ENCODE data around the gene TPI1.
A peak's percentile ranks its signal among the peaks of the same experiment; 100 is the strongest.
"Not testable (repeated sequence)": the region's sequence is repeated elsewhere in the genome, so short reads cannot be mapped to it uniquely, and the experiment has no call there.

TPI1 gene

DNA sequence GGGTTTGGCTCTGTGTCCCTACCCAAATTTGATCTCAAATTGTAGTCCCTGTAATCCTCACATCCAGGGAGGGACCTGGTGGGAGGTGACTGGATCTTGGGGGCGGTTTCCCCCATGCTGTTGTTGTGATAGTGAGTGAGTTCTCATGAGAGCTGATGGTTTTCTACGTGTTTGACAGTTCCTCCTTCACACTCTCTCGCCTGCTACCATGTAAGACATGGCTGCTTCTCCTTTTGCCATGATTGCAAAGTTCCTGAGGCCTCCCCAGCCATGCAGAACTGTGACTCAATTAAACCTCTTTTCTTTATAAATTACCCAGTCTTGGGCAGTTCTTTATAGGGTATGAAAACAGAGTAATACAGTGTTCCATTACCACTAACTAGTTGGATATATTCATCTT lies 27.0 kb downstream of the TPI1 start:
- DNase-seq, result no peak

DNA sequence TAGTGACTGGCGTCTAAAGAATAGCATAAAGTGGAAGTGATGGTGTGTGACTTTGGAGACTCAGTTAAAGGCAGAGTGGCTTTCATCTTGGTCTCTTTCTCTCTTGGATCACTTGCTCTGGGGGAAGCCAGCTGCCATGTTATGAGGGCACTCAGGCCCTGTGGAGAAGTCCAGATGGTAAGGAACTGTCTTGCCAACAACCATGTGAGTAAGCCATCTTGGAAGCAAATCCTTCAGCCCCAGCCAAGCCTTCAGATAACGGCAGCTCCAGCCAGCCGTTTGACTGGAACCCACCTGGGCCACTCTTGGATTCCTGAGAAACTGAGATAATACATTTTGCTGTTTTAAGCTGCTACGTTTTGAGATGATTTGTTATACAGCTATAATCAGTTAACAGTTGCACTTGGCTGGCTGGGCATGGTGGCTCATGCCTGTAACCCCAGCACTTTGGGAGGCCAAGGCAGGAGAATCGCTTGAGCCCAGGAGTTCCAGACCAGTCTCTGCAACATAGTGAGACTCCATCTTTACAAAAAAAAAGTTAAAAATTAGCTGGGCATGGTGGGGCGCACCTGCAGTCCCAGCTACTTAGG lies 29.6 kb downstream of the TPI1 start:
- no peak for DNase-seq

DNA sequence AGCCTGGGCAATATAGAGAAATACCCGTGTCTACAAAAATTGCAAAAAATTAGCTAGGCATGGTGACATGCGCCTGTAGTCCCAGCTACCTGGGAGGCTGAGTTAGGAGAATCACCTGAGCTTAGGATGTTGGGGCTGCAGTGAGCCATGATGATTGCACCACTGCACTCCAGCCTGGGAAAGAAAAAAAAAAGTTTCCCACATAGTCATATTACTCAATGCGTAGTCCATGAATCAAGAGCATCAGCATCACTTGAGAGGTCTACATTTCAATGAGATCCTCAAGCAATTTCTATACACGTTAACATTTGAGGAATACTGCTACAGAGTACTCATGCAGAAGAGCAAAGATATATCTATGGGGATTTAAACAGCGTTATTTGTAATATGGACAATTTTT lies 32.1 kb downstream of the TPI1 start:
- no peak for DNase-seq

DNA sequence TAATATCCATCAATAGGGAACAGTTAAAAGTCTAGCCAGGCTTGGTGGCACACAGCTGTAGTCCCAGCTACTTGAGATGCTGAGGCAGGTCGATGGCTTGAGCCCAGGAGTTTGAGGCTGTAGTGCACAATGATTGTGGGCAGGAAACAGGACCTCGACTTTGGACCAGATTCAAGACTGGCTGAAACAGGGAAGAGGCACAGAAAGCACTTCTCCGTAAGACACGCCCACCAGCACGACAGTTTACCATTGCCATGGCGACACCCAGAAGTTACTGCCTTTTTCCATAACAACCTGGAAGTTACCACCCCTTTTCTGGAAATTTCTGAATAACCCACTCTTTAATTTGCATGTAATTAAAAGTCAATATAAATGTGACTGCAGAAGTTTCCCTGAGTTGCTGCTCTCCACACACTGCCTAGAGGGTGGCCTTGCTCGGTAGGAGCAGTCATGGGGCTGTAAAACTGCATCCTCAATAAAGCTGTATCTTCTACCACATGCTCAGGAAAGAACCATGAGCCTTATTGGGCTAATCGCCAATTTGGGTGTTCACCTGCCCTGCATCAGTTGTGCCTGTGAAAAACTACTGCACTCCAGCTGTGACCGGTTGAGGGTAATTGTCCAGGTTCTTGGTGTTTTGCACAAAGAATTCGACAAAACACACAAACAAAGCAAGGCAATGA lies 32.6 kb downstream of the TPI1 start:
- DNase-seq, result no peak

DNA sequence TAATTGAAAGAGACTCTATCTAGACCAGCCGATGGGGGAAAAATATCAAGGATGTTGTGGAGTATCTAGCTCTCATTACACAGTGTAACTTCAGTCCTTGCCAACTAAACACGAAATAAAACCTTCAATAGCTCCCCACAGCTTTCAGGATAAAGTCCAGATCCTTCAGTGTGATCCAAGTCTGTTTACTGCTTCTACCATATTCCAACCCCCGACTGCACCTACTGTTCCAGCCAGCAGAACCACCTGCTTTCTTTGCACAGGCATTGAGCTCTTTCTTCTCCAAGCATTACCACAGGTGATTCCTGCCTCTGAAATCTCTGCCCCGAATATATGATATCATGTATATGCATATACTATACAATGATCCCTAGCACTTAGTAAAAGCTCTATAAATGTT lies 35.1 kb downstream of the TPI1 start:
- no peak for DNase-seq

DNA sequence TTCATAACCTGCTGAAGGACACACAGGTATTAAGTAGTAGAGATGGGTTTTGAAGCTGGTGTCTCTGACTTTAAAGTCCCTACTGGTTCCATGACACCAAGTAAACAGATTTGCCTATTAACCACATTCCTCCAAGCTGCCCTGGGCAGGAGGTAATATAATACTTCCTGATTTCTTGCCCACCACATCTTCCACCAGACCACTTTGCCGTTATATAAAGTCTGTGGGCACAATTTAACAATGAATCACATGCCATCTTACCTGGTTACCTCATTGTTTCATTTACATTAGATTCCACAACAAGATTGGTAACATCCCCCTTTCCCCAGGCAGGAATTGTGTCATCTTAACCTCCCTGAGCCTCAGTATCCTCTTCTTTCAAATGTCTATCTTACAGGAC lies 36.4 kb downstream of the TPI1 start:
- no peak for DNase-seq

DNA sequence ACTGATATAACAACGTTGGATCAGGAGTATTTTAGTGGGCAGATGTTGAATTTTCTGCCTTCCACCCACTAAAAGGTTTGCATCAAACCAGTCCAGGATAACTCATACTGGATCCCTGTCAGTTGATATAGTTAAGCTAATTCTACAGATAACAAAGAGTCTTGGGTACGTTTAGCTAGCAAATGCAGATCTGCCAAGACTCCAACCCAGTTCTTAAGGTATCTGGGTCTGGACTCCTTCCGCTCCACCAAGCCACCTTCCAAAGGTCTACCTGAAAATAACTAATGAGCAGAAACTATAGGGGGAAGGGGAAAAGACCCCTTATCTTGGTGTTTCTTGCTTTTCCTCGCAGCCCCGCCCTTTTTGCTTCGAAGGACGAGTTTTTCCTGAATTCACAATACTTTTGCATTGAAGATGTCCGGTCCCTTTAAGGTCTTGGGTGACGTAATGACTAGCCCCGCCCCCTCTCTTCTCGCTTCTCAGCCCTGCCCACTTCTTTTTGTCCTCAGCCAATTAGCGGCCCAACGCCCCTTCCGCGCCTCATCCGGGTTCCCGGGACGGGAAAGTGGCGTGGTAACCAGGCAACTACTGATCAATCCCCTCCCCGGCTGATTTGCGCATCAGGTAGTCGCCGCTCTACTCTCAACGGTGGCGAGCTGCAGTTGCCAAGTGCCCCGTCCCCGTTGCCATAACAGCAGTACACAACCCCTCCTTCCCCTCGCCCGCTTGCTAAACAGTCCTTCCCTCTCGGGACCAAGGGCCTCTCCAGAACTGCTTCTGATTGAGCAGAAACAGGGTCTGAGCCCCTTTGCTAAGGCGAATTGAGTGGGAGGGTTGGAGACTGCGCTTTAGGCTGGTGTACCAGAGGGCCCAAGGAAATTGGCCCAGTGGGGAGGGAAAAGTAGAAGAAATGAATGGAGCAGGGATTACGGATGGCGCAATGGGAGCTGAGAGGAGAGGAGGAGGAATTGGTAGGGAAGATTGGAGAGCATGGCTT lies 37.2 kb downstream of the TPI1 start, which contains the start of gene LRRC23:
Gene LRRC23, plus strand, starts transcription at position 543 of the 997 bp plus-strand sequence. CDS start 812 bp downstream, outside the sequence.
- DNase-seq, result peak; percentile 96

DNA sequence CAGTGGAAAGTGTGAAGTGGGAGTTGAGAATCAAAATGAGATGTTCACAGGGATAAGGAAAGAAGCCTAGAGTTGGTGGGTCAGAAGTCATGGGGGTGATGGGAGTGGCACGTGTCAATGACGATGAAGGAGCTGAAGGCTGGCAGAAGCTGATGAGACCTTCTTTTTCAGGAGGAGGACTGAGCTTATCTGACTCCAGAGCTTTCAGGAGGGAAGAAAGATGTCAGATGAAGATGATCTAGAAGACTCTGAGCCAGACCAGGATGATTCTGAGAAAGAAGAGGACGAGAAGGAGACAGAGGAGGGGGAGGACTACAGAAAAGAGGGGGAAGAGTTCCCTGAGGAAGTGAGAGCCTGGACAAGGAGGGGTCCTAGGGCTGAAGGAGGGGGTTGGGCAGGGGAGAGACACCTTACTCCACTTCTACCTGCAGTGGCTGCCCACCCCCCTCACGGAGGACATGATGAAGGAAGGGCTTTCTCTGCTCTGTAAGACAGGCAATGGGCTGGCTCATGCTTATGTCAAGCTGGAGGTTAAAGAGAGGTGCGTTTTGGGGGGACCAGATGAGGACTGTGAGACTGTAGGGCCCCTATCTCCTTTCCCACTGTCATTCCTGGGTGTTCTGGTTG lies 38.2 kb downstream of the TPI1 start:
- no peak for DNase-seq

DNA sequence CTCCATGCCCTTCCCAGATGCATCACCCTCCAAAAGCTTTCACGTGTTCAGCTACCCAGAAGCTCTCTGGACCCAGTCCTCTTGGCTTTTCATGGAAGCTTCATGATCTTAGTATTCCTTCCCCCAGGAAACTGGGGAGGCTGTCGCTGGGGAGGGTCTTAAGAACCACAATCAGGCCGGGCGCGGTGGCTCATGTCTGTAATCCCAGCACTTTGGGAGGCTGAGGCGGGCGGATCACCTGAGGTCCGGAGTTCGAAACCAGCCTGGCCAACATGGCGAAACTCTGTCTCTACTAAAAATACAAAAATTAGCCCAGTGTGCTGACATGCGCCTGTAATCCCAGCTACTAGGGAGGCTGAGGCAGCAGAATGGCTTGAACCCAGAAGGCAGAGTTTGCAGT lies 40.8 kb downstream of the TPI1 start:
- not testable (repeated sequence) for DNase-seq

DNA sequence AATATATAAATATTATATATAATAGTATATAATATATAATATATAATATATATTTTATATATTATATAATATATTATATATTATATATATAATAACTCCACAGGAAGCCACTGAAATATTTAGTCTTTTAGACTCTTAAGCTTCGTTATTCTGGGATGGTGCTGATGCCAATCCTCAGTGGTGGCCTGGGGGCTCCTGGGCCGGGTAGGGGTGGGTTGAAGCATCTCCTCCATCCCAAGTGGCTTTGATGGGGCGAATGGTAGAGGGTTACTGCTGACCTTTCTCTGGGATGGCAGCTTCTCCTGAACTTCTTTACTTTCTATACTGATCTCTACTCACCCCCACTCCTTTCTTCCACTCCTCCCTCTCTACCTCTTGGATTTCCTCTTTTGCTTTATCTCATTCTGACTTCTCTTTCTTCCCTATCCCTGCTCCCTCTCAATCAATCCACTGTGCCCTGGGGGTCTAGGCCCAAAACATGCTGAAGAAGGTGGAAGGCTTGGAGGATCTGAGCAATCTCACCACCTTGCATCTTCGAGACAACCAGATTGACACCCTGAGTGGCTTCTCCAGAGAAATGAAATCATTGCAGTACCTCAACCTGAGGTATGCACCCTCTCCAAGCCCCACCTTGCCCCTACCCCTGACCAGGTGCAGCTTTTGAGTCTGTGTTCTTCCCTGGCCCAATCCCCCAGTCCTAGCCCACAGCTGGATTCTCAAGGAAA lies 42.3 kb downstream of the TPI1 start:
- DNase-seq, result no peak

DNA sequence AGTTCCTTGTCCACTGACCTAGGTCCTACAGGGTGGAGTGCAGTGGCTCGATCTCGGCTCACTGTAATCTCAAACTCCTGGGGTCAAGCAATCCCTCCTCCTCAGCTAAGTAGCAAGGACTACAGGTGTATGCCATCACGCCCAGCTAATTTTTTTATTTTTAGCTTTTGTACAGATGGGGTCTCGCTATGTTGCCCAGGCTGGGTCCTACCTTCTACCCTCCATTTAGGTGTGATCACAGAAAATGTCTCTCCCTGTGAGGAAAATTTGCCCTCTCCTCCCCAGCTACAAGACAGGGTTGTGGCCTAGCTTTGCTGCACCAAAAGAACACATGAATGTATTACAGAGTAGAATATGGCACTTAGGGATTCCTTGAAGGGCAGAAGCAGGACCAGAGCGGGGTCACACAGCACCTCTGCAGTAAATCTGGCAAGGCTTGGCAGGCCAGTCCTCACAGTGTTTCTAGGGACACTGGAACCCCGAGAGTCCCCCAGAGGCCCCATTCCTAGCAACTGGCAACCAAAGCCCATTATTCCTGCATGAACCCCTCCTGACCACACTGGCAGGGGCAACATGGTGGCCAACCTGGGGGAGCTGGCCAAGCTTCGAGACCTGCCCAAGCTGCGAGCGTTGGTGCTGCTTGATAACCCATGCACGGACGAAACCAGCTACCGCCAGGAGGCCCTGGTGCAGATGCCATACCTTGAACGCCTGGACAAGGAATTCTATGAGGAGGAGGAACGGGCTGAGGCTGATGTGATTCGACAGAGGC lies 45.0 kb downstream of the TPI1 start:
- no peak for DNase-seq

DNA sequence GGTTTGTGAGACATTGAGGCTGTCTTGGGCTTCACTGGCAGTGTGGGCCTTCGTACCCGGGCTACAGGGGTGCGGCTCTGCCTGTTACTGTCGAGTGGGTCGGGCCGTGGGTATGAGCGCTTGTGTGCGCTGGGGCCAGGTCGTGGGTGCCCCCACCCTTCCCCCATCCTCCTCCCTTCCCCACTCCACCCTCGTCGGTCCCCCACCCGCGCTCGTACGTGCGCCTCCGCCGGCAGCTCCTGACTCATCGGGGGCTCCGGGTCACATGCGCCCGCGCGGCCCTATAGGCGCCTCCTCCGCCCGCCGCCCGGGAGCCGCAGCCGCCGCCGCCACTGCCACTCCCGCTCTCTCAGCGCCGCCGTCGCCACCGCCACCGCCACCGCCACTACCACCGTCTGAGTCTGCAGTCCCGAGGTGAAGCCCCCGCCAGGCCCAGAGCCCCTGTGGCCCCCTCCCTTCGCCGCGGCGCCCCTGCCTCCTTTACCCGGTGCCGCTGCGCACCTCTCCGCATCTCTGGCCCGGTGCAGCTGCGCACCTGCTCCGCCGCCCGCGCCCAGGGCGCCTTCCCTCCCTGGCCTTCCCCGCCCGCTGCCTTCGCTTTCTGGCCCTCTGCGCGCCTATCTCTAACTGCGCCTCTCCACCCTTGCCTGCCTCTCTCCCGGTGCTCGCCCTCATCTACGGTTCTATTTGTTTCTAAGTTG lies 47.1 kb downstream of the TPI1 start, which contains the start of gene ENO2:
Gene ENO2, plus strand, starts transcription at position 335 of the 701 bp plus-strand sequence. CDS start 1,253 bp downstream, outside the sequence.
- peak; percentile 47 for DNase-seq

DNA sequence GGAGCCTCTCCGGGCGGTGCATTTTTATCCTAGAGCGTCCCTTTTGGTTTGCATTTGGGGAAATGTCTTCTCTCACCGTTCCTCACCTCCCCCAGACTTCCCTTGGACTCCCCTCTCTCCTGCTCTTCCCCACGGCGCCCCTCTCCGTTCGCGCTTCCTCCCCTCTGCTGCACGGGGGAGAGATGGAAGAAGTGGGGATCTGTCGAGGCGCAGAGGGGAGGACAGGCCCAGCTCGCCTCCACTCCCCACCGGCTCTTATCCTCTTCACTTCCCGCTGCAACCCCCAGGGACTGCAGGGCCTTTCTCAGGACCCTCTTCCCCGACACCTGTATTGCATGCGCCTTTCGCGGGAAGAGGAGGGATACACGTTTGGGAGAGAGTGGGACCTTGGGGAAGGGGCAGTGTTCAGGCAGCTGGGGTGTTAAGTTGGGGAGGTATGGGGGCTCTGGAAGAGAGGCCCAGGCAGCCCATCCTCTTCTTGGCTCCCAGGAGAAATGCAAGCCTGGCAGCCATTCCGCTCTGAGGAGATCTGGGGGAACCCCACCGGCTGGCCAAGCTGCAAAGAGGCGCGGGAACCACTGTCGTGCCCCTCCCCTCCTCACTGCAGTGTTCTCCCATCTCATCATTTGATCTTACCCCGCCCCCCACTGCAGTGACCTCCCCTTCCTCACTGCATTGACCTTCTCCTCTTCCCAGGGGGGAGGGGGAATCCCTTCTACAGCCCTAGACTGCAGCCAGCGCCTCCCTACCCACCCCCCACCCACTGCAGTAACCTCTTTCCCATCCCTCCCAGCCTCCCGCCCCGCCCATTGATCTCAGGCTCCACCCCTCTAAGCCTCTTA lies 47.8 kb downstream of the TPI1 start:
- DNase-seq, result no peak

DNA sequence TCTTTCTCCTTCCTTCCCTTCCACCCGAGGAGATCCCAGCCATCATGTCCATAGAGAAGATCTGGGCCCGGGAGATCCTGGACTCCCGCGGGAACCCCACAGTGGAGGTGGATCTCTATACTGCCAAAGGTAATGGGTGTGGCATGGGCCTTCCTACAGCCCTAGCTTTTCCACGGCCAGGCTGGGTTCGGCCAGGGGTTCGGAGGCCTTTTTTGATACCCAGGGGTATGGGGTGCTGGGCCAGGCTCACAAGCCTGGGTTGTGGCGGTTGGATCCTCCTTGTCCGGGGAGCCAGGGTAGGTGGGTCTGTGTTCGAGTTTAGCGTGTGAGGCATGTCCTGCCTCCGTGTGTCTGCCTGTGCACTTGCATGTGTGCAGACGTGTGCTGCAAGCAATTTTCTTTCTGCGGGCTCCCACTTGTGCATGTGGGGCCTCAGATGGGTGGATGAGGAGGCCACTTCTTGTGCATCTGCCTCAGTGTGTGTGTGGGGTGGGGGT lies 48.5 kb downstream of the TPI1 start:
- DNase-seq, result no peak

DNA sequence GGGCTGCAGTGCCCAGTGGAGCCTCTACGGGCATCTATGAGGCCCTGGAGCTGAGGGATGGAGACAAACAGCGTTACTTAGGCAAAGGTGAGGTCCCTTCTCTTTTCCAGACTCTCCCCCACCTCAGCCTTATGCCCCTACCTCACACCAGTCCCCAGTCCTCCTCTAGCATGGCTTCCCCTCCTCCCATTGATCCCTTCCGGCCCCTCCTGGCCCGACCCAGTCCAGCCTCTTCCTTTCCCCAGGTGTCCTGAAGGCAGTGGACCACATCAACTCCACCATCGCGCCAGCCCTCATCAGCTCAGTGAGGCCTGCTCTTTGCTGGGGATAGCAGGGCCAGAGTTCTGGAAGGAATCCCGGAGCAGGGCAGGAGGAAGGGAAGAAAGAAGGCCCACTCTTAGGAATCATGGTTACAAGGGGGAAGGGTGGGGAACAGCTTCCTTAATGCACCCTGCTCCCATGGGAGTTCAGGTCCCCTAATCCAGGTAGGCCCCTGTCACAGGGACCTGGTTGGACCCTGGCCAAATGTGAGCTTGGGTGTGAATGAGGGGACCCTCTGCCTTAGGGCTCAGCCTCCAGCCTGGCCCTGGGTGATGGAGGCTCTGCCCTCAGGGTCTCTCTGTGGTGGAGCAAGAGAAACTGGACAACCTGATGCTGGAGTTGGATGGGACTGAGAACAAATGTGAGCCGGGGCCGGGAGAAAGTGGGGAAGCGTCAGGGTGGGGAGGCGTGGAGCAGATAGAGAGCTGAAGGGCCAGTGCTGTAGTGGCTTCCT lies 49.3 kb downstream of the TPI1 start:
- DNase-seq, result no peak

DNA sequence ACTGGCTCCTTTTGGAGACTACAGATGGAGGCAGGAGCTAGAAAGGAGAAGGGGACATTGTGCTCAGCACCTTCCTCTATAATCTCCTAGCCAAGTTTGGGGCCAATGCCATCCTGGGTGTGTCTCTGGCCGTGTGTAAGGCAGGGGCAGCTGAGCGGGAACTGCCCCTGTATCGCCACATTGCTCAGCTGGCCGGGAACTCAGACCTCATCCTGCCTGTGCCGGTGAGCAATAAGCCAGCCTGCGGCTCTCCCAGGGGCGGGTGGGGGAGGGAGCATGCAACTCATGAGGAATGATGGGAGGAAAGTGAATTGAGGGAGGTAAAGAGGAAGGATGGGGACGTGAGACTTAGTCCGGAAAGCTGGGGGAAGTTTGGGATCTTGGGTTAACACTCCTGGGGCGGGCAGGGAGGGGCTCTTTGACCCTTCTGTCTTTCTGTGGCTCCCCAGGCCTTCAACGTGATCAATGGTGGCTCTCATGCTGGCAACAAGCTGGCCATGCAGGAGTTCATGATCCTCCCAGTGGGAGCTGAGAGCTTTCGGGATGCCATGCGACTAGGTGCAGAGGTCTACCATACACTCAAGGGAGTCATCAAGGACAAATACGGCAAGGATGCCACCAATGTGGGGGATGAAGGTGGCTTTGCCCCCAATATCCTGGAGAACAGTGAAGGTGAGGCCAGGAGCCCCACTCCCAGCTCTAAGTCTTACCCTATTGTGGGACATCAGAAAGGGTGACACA lies 50.3 kb downstream of the TPI1 start:
- no peak for DNase-seq

DNA sequence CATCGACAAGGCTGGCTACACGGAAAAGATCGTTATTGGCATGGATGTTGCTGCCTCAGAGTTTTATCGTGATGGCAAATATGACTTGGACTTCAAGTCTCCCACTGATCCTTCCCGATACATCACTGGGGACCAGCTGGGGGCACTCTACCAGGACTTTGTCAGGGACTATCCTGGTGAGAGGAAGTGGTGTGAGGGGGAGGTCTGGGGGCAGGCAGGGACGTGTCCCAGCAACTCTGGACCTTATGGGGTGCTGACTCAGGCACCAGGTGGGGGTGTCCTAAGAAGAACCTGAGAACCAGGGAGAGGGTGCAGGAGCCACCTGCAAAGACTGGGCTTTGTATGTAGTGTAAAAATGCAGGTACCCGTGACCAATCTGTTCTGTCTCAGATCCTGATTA lies 52.3 kb downstream of the TPI1 start:
- DNase-seq, result no peak
